ENCODE results near the gene PLAGL2.
"Not testable (repeated sequence)": the region's sequence is repeated elsewhere in the genome, so short reads cannot be mapped to it uniquely, and the experiment has no call there.

- TF ChIP-seq CTCF, POLR2A (IDR thresholded peaks at IDR 0.05): not testable (repeated sequence)
Measured at GRCh38 chr20:32177696-32178095, 29.8 kb downstream of the PLAGL2 start.
